Adrenal gland (tissue), 12 donors: ENCODE results near the gene GABARAPL1. TPM values are rescaled to one million over a fixed set of nuclear protein-coding genes. Genes with fewer than 3 reads are reported as not detected.
"Not testable (repeated sequence)": the region's sequence is repeated elsewhere in the genome, so short reads cannot be mapped to it uniquely, and the experiment has no call there.

Experiments
- DNase-seq, 7 donors: peaks; one replicate each; pipeline ENCODE4 v3.0.0-alpha.2; 2019 to 2020
- H3K27ac ChIP-seq, 5 donors: fragments of 200-600 bp; sonication (generic) in 4 of 5; 1 replicate in 3 of 5; 2 replicates in 2 of 5; pipeline versions ENCODE4 v1.5.1 to v1.8.0; 2016 to 2020; ENCODE audit warnings: mild to moderate bottlenecking in 1 of 5
- H3K27me3 ChIP-seq: fragments of 200-600 bp; 2 replicates; pipeline ENCODE4 v1.8.0; 2021
- H3K36me3 ChIP-seq, 2 donors: fragments of 200-600 bp; replicated peaks in 1 of 2; 1 replicate in 1 of 2; 2 replicates in 1 of 2; pipeline versions ENCODE4 v1.5.1 to v1.8.0; 2018 to 2022
- H3K4me1 ChIP-seq, 2 donors: fragments of 200-600 bp; replicated peaks in 1 of 2; 1 replicate in 1 of 2; 2 replicates in 1 of 2; pipeline versions ENCODE4 v1.5.1 to v1.8.0; 2018 to 2021
- H3K4me3 ChIP-seq, 4 donors: fragments of 200-600 bp; sonication (generic) in 3 of 4; one replicate each; pipeline ENCODE4 v1.5.1; 2016 to 2018
- H3K9me3 ChIP-seq, 3 donors: fragments of 200-600 bp; sonication (generic) in 1 of 3; replicated peaks in 1 of 3; 1 replicate in 2 of 3; 2 replicates in 1 of 3; pipeline versions ENCODE4 v1.5.1 to v1.8.0; 2016 to 2021
- CTCF ChIP-seq, 6 experiments: fragments of 450-650 bp in 4 of 6; fragments of 200-600 bp in 2 of 6; sonication (generic) in 1 of 6; IDR thresholded peaks; 1 replicate in 5 of 6; 2 replicates in 1 of 6; pipeline versions ENCODE4 v1.5.1 to v1.8.0; 2016 to 2021; ENCODE audit warnings: antibody characterized with exemption in 6 of 6, mild to moderate bottlenecking in 2 of 6, moderate library complexity in 1 of 6
- POLR2A ChIP-seq, 2 donors: fragments of 450-650 bp; IDR thresholded peaks; one replicate each; pipeline ENCODE4 v1.6.1; 2017; ENCODE audit warnings: antibody characterized with exemption in 2 of 2, mild to moderate bottlenecking in 2 of 2, moderate library complexity in 1 of 2
- WGBS, 4 donors: extraction: QIAGEN DNeasy Blood & Tissue Kit in 2 of 4; methylation state at CpG; one replicate each; pipeline versions ENCODE4 v1.1.5 to v1.1.7; 2013 to 2017; 5-methylcytosine and 5-hydroxymethylcytosine counted together
- intact Hi-C, 2 donors: fragments of 100-400 bp; cut with DNase I; formaldehyde crosslinking; loops; one replicate each; pipeline versions ENCODE4 v1.14.1 to v1.15.0; 2022 to 2023
- polyA plus RNA-seq, 3 donors: library from polyadenylated mRNA; stranded (reverse); fragments of 200-250 nt in 2 of 3; fragments of 350-450 nt in 1 of 3; fragmentation: Illumina TruSeq in 1 of 3; extraction: RNeasy Lipid Tissue Mini Kit (QIAGEN cat#74804) in 1 of 3; gene quantifications; one replicate each; pipeline ENCODE4 v1.2.3, GENCODE V29; 2013 to 2014
- total RNA-seq, 9 donors: library from RNA; depleted of rRNA in 4 of 9; stranded (reverse); fragments of >200 nt in 4 of 9; fragments of 120-200 nt in 1 of 9; fragmentation: NEBNext Ultra II Directional in 1 of 9; extraction: Animal tissue kit (Norgen Biotek cat#: 25700) in 1 of 9; gene quantifications; one replicate each; pipeline versions ENCODE4 v1.1.0 to v1.2.4, GENCODE V29; 2013 to 2023
- donor health status: healthy with polysubstance abuse.
- donor health status: Bipolar disorder and iron deficiency.
- donor health status: DM: yes; HTN: yes; CAD: no.
- donor health status: DM: no; HTN: no; CAD: no.
- donor health status: DM: no; HTN: no; CAD: no.
- donor health status: DM: yes; HTN: yes; CAD: no.

The GABARAPL1 gene
- total and polyA plus RNA-seq, 12 donors, result 58.2 to 260 (median 89.4) TPM

DNA sequence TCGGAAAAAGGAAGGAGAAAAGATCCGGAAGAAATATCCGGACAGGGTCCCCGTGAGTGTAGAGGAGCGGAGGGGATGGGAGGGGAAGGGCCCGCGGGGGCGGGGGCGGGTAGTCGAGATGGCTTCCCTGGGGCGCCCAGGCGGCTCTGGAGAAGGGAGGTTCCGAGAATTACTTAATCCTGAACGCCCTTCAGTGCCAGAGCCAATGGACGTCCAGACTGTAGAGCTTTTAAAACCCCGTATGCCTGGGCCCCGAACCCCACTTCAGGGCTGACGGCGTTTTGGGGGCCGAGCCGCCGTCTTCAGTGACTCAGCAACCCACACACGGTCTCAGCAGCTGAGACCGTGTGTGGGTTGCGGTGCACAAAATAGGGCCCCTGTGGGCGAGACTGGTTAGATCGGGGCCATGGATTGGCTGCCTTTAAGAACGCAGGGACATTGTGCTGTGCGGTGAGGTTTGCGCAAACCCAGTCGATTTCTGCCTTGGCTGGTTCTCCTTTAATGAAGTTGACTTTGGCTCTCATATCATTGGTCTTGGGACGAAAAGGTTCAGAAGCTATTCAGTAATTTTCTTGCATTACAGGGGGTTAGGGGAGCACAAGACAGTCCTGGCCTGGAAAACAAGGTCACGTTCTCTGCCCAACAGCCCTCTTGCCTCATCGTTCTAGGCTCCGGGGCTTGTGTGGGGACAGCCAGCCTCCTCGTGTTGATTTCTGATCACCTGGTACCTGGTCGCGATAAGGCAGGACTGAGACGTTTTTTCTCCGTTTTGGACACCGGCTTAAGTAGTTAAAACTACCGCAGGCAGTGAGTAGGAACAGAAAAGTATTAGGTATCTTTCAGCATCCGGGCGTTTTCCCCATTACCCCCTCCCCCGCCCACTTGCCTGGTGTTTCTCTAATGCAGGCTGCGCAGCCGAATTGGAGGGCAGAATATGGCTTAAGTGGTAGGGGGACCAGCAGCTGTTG lies 775 bp downstream of the GABARAPL1 start:
- Histone ChIP-seq H3K27me3 (no peaks in the 10 kb centered on the region), H3K4me3 (peak overlapping the region; percentile 82 to 97 (median 89)), H3K36me3 (peaks cover 0 to 7% of the 10 kb centered on the region in 2 donors), H3K9me3 (no peaks in the 10 kb centered on the region), H3K4me1 (peaks cover 16 to 23% of the 10 kb centered on the region in 2 donors), H3K27ac (peak overlapping the region; percentile 98 to 100 (median 99))
- TF ChIP-seq CTCF (IDR thresholded peaks at IDR 0.05) (no peak), POLR2A (IDR thresholded peaks at IDR 0.05) (peak; percentile 71 to 74)
- intact Hi-C loops, result no loop called here
- peak; percentile 64 to 91 (median 82) for DNase-seq
- WGBS, 4 donors, result 0 to 1% (median 1%) methylated on average over 25 to 47 of the region's 47 CpGs

DNA sequence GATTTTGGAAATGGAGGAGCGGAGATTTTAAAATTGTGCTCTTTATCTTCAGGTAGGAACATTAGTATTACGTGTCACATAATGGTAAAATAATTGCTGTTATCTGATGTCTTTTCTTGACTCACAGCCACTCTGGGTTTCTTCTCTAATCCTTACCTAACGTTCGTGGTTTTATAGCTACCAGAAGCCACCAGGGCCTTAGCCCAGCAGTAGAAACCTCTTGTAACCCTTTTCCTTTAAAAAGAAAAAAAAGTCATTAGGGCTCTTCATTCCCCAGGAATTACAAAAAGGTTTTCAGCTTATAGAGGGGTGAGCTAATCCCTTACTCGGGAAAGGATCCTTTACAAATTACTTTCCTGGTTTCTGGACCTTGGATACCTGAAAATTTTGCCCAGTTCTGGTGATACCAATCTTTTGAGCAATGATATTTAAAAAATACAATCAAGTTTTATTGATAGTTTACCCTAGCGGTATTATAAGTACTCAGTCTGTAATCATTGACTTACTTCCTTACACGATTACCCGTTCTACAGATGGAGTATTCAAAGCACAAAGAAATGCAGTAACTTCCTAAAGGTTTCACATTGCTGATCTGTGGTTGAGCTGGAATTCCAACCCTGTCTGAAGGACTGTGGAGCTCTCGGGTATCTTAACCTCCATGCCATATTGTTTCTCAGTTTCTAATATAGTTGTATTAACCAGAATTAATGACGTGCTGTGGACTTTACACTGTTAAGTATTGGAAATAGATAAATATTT lies 1.6 kb downstream of the GABARAPL1 start:
- H3K9me3 ChIP-seq, result no peaks in the 10 kb centered on the region
- no peak for TF ChIP-seq CTCF (IDR thresholded peaks at IDR 0.05)
- no peak for TF ChIP-seq POLR2A (IDR thresholded peaks at IDR 0.05)
- H3K27me3 ChIP-seq, result no peaks in the 10 kb centered on the region
- peaks cover 16 to 23% of the 10 kb centered on the region in 2 donors for H3K4me1 ChIP-seq
- DNase-seq, result no peak
- H3K36me3 ChIP-seq, result peaks cover 0 to 16% of the 10 kb centered on the region in 2 donors
- intact Hi-C loops, result no loop called here
- peak overlapping the region in 2 of 4 donors; percentile 86 to 92 for H3K4me3 ChIP-seq
- WGBS, 4 donors, result 31 to 41% (median 36%) methylated on average over 10 of the region's 10 CpGs
- H3K27ac ChIP-seq, result peak overlapping the region; percentile 98 to 100 (median 99)

- intact Hi-C loops, result no loop called here
- no peaks in the 10 kb centered on the region for H3K9me3 ChIP-seq
- H3K27ac ChIP-seq, result peak overlapping the region in 4 of 5 donors; percentile 6 to 100 (median 98)
- H3K4me1 ChIP-seq, result peaks cover 16 to 23% of the 10 kb centered on the region in 2 donors
- peak overlapping the region in 1 of 4 donors; percentile 92 for H3K4me3 ChIP-seq
- no peaks in the 10 kb centered on the region for H3K27me3 ChIP-seq
- TF ChIP-seq POLR2A (IDR thresholded peaks at IDR 0.05), result no peak
- TF ChIP-seq CTCF (IDR thresholded peaks at IDR 0.05), result no peak
- WGBS, 4 donors, result 56 to 74% (median 59%) methylated on average over 3 of the region's 3 CpGs
- H3K36me3 ChIP-seq, result peaks cover 0 to 21% of the 10 kb centered on the region in 2 donors
- peak in 1 of 7 donors; percentile 18 for DNase-seq
Measured at GRCh38 chr12:10214895-10215267, 2.2 kb downstream of the GABARAPL1 start.

DNA sequence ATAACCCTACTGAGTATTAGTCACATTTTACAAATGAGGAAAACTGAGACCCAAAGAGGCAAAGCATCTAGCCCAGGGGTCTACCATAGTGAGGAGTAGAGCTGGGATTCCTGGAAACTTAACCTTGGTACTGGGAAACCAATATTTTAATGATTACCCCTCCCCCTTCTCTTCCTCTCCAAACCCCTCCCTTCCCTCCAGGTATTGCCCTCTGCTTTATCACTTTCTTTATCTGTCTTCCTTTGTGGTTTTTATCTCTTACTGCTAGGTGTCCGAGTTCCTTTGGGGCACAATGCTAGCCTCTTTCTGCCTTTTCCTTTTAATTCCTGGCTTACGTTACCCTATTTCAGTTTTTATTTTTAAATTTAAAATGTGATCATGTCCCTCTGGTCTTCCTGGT lies 2.8 kb downstream of the GABARAPL1 start:
- 53 to 63% (median 58%) methylated on average over 2 of the region's 2 CpGs for WGBS, 4 donors
- peak overlapping the region in 1 of 5 donors; percentile 98 for H3K27ac ChIP-seq

GRCh38 chr12:10215946-10216345 lies 3.3 kb downstream of the GABARAPL1 start:
- peaks cover 0 to 32% of the 10 kb centered on the region in 2 donors for H3K36me3 ChIP-seq
- DNase-seq, H3K27me3 ChIP-seq, H3K9me3 ChIP-seq, intact Hi-C loops, H3K4me3 ChIP-seq: not testable (repeated sequence)
- peak overlapping the region in 1 of 5 donors; percentile 98 for H3K27ac ChIP-seq
- H3K4me1 ChIP-seq, result peaks cover 16 to 23% of the 10 kb centered on the region in 2 donors
- WGBS, 4 donors, result 89 to 94% (median 94%) methylated on average over 13 of the region's 13 CpGs

More for the DNA sequence above, 2.8 kb downstream of the GABARAPL1 start:
- DNase-seq, result no peak
- no peaks in the 10 kb centered on the region for H3K27me3 ChIP-seq
- intact Hi-C loops, result no loop called here
- H3K4me1 ChIP-seq, result peaks cover 16 to 23% of the 10 kb centered on the region in 2 donors
- peaks cover 0 to 27% of the 10 kb centered on the region in 2 donors for H3K36me3 ChIP-seq
- TF ChIP-seq CTCF (IDR thresholded peaks at IDR 0.05), result no peak
- TF ChIP-seq POLR2A (IDR thresholded peaks at IDR 0.05), result no peak
- no peaks in the 10 kb centered on the region for H3K9me3 ChIP-seq
- peak overlapping the region in 1 of 4 donors; percentile 92 for H3K4me3 ChIP-seq
